Activated B cell treated with CpG ODN at 0.5 μM for 24 hours (primary cell): ENCODE data around the gene GRIA4. TPM values are rescaled to one million over a fixed set of nuclear protein-coding genes. Genes with fewer than 3 reads are reported as not detected.

Experiments
- ATAC-seq: fragments of 200-7000 bp; cut with Tn5 transposase; one replicate; pipeline ENCODE4 v1.10.0; 2021; ENCODE audit warnings: low read depth, mild to moderate bottlenecking, moderate library complexity
- CTCF ChIA-PET: fragments of 350-600 bp; sonication (Branson Sonifier 250); formaldehyde crosslinking; loops from one replicate; lab custom pipeline; 2021; ENCODE audit warnings: antibody characterized with exemption; lab: Charles Lee
- POLR2A ChIA-PET: fragments of 350-600 bp; sonication (Branson Sonifier 250); formaldehyde crosslinking; loops from one replicate; lab custom pipeline; 2021; ENCODE audit warnings: antibody characterized with exemption; lab: Charles Lee
- DNase-seq: peaks from one replicate; pipeline ENCODE4 v3.0.0; 2022
- H3K27ac Mint-ChIP-seq: one replicate; pipeline ENCODE4 v1.8.0; 2020; ENCODE audit warnings: mixed read lengths
- H3K27me3 Mint-ChIP-seq: one replicate; pipeline ENCODE4 v1.8.0; 2021; ENCODE audit warnings: mixed read lengths
- H3K36me3 Mint-ChIP-seq: one replicate; pipeline ENCODE4 v1.8.0; 2021; ENCODE audit warnings: low read depth, mixed read lengths
- H3K4me1 Mint-ChIP-seq: one replicate; pipeline ENCODE4 v1.8.0; 2021; ENCODE audit warnings: mixed read lengths
- H3K4me3 Mint-ChIP-seq: one replicate; pipeline ENCODE4 v1.8.0; 2020; ENCODE audit warnings: mild to moderate bottlenecking, mixed read lengths
- H3K9me3 Mint-ChIP-seq: one replicate; pipeline ENCODE4 v1.8.0; 2020; ENCODE audit warnings: mixed read lengths
- intact Hi-C: fragments of 100-400 bp; cut with micrococcal nuclease; formaldehyde crosslinking; loops from one replicate; pipeline ENCODE4 v1.15.1; 2024
- total RNA-seq: library from RNA; stranded (reverse); gene quantifications from 2 replicates; pipeline ENCODE4 v1.2.3, GENCODE V29; 2022
- TF ChIP-seq, protein P1 (sequence below): fragments of 200-600 bp; IDR thresholded peaks from one replicate; pipeline ENCODE4 v1.8.0; 2022; ENCODE audit warnings: antibody characterized with exemption, mild to moderate bottlenecking

The GRIA4 gene
- total RNA-seq, 1 donor from 2014 or later, result not detected

- ChIA-PET POLR2A (no interaction called here), CTCF (no interaction called here)
- Mint-ChIP-seq H3K9me3 (no peaks in the 10 kb centered on the region), H3K27me3 (no peaks in the 10 kb centered on the region), H3K36me3 (no peaks in the 10 kb centered on the region), H3K27ac (no peak overlapping the region), H3K4me1 (no peaks in the 10 kb centered on the region), H3K4me3 (no peak overlapping the region)
- no peak for ATAC-seq
- intact Hi-C loops, result no loop called here
- TF ChIP-seq, protein P1, sequence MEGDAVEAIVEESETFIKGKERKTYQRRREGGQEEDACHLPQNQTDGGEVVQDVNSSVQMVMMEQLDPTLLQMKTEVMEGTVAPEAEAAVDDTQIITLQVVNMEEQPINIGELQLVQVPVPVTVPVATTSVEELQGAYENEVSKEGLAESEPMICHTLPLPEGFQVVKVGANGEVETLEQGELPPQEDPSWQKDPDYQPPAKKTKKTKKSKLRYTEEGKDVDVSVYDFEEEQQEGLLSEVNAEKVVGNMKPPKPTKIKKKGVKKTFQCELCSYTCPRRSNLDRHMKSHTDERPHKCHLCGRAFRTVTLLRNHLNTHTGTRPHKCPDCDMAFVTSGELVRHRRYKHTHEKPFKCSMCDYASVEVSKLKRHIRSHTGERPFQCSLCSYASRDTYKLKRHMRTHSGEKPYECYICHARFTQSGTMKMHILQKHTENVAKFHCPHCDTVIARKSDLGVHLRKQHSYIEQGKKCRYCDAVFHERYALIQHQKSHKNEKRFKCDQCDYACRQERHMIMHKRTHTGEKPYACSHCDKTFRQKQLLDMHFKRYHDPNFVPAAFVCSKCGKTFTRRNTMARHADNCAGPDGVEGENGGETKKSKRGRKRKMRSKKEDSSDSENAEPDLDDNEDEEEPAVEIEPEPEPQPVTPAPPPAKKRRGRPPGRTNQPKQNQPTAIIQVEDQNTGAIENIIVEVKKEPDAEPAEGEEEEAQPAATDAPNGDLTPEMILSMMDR, result no peak
- DNase-seq, result no peak
Measured at GRCh38 chr11:105670811-105671210, 60.9 kb downstream of the GRIA4 start.

- intact Hi-C loops, result no loop called here
- TF ChIP-seq, protein P1, result no peak
- H3K36me3 Mint-ChIP-seq, result no peaks in the 10 kb centered on the region
- DNase-seq (no peak), ATAC-seq (no peak)
- H3K9me3 Mint-ChIP-seq, result no peaks in the 10 kb centered on the region
- ChIA-PET POLR2A (no interaction called here), CTCF (no interaction called here)
- no peaks in the 10 kb centered on the region for H3K4me1 Mint-ChIP-seq
- H3K4me3 Mint-ChIP-seq, result no peak overlapping the region
- H3K27me3 Mint-ChIP-seq, result no peaks in the 10 kb centered on the region
- H3K27ac Mint-ChIP-seq, result no peak overlapping the region
Measured at GRCh38 chr11:105673089-105673488, 63.2 kb downstream of the GRIA4 start.

GRCh38 chr11:105689631-105690030 lies 79.8 kb downstream of the GRIA4 start:
- ChIA-PET POLR2A (no interaction called here), CTCF (no interaction called here)
- Mint-ChIP-seq H3K27me3 (no peaks in the 10 kb centered on the region), H3K36me3 (no peaks in the 10 kb centered on the region), H3K4me1 (no peaks in the 10 kb centered on the region), H3K4me3 (no peak overlapping the region), H3K9me3 (no peaks in the 10 kb centered on the region), H3K27ac (no peak overlapping the region)
- TF ChIP-seq, protein P1, result no peak
- DNase-seq, result no peak
- intact Hi-C loops, result no loop called here
- ATAC-seq, result no peak

GRCh38 chr11:105690467-105690866 lies 80.6 kb downstream of the GRIA4 start:
- Mint-ChIP-seq H3K9me3 (no peaks in the 10 kb centered on the region), H3K27ac (no peak overlapping the region), H3K36me3 (no peaks in the 10 kb centered on the region), H3K27me3 (no peaks in the 10 kb centered on the region), H3K4me1 (no peaks in the 10 kb centered on the region), H3K4me3 (no peak overlapping the region)
- ChIA-PET CTCF (no interaction called here), POLR2A (no interaction called here)
- intact Hi-C loops, result no loop called here
- ATAC-seq (no peak), DNase-seq (no peak)
- TF ChIP-seq, protein P1, result no peak

DNA sequence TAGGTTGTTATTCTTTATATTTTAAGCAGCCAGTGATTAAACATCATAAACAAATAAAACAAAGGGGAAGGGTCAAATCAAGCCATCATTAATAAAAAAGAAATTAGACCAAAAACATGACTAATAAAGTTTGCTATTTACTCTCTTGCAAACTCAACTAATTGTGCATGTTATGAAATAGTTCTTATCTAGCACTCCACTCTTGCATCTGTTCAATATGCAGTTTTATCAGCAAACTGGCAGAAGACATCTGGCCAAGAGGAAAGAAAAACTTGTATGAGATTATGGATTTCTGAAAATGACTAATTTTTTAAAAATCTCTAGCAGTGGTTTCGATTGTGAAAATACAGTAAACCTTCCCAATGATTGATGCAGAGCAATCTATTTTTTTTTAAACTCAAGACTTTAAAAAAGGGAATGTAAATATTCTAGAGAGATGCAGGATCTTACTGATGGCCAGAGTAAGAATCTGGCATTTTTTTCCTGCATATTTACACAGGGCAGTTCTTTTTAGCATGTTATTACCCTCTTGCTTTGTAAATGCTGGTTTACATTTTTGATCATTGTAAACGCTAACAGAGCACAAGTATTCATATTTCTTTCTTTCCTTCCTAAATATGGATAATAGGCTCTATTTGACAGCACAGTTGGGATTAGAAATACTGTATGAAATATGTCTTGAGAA lies 83.3 kb downstream of the GRIA4 start:
- CTCF ChIA-PET, result no interaction called here
- Mint-ChIP-seq H3K36me3 (no peaks in the 10 kb centered on the region), H3K27ac (no peak overlapping the region), H3K4me3 (no peak overlapping the region), H3K4me1 (no peaks in the 10 kb centered on the region), H3K27me3 (no peaks in the 10 kb centered on the region), H3K9me3 (no peaks in the 10 kb centered on the region)
- ATAC-seq (no peak), DNase-seq (no peak)
- POLR2A ChIA-PET, result no interaction called here
- intact Hi-C loops, result no loop called here
- TF ChIP-seq, protein P1, result no peak
